ENCODE measurements around the gene GTF2IRD1. TPM values are rescaled to one million over a fixed set of nuclear protein-coding genes. Genes with fewer than 3 reads are reported as not detected.
A peak's percentile ranks its signal among the peaks of the same experiment; 100 is the strongest.

The GTF2IRD1 gene
- total RNA-seq, 1 experiment from 2014 or later = 14.9 TPM

- no peak overlapping the region for H3K4me3 ChIP-seq (ENCODE audit: low read length)
- H3K4me2 ChIP-seq (ENCODE audit: low read length) = no peak overlapping the region
- H3K9me2 ChIP-seq (replicated peaks; ENCODE audit: low read length) = no peaks in the 10 kb centered on the region
- no peaks in the 10 kb centered on the region for H3F3A ChIP-seq (ENCODE audit: low read length, unreplicated experiment)
- H3K9ac ChIP-seq (ENCODE audit: low read length) = no peak overlapping the region
- peaks cover 12% of the 10 kb centered on the region for H3K4me1 ChIP-seq (ENCODE audit: insufficient read depth, low read length)
- H3K27me3 ChIP-seq (ENCODE audit: low read length) = no peaks in the 10 kb centered on the region
- intact Hi-C loops (cut with micrococcal nuclease) = no loop called here
- ChIA-PET CTCF (no interaction called here), POLR2A (ENCODE audit: unreplicated experiment) (no interaction called here)
- ATAC-seq (peak; percentile 10; the same call in 1 of the 2 replicates), DNase-seq (no peak)
- no peaks in the 10 kb centered on the region for H4K20me1 ChIP-seq (ENCODE audit: low read length)
- no peaks in the 10 kb centered on the region for H3K36me3 ChIP-seq (ENCODE audit: low read depth, low read length)
- H3K27ac ChIP-seq (ENCODE audit: low read length) = no peak overlapping the region
- no peaks in the 10 kb centered on the region for H3K79me2 ChIP-seq (ENCODE audit: low read length)
- TF ChIP-seq CTCF (conservative IDR thresholded peaks at IDR 0.05; ENCODE audit: low read depth, low read length) (no peak), EZH2phosphoT487 (IDR thresholded peaks at IDR 0.05; ENCODE audit: borderline replicate concordance, low read length) (no peak), EZH2 (IDR thresholded peaks at IDR 0.05; ENCODE audit: low read length, unreplicated experiment) (no peak)
- no peaks in the 10 kb centered on the region for H3K9me3 ChIP-seq (ENCODE audit: low read length)
- no peak overlapping the region for H2AFZ ChIP-seq (ENCODE audit: low read length)
- no TSS peak for BruUV-seq (replicated peaks)
Observed at GRCh38 chr7:74586258-74587175, 132.8 kb downstream of the GTF2IRD1 start.

GRCh38 chr7:74587435-74588126 lies 133.9 kb downstream of the GTF2IRD1 start:
- H3K4me3 ChIP-seq (ENCODE audit: low read length) = no peak overlapping the region
- ATAC-seq (peak; percentile 98), DNase-seq (peak; percentile 83)
- H3F3A ChIP-seq (ENCODE audit: low read length, unreplicated experiment) = no peaks in the 10 kb centered on the region
- H3K4me1 ChIP-seq (ENCODE audit: insufficient read depth, low read length) = peaks cover 12% of the 10 kb centered on the region
- peak overlapping the region; percentile 24; the same call in 1 of the 2 replicates for H3K9ac ChIP-seq (ENCODE audit: low read length)
- H3K9me2 ChIP-seq (replicated peaks; ENCODE audit: low read length) = no peaks in the 10 kb centered on the region
- ChIA-PET CTCF (no interaction called here), POLR2A (ENCODE audit: unreplicated experiment) (no interaction called here)
- no peaks in the 10 kb centered on the region for H3K9me3 ChIP-seq (ENCODE audit: low read length)
- no peaks in the 10 kb centered on the region for H3K27me3 ChIP-seq (ENCODE audit: low read length)
- H3K36me3 ChIP-seq (ENCODE audit: low read depth, low read length) = no peaks in the 10 kb centered on the region
- no peak for TF ChIP-seq EZH2phosphoT487 (IDR thresholded peaks at IDR 0.05; ENCODE audit: borderline replicate concordance, low read length)
- no peak for TF ChIP-seq EZH2 (IDR thresholded peaks at IDR 0.05; ENCODE audit: low read length, unreplicated experiment)
- no peak for TF ChIP-seq CTCF (conservative IDR thresholded peaks at IDR 0.05; ENCODE audit: low read depth, low read length)
- BruUV-seq (replicated peaks) = no TSS peak
- no peaks in the 10 kb centered on the region for H4K20me1 ChIP-seq (ENCODE audit: low read length)
- intact Hi-C loops (cut with micrococcal nuclease) = no loop called here
- H3K27ac ChIP-seq (ENCODE audit: low read length) = peak overlapping the region; percentile 52
- peak overlapping the region; percentile 73 for H2AFZ ChIP-seq (ENCODE audit: low read length)
- H3K4me2 ChIP-seq (ENCODE audit: low read length) = peak overlapping the region; percentile 55
- H3K79me2 ChIP-seq (ENCODE audit: low read length) = no peaks in the 10 kb centered on the region

Measured in PC-3 (cell line).